ENCODE results near the gene LASP1.
A peak's percentile ranks its signal among the peaks of the same experiment; 100 is the strongest.

LASP1 gene

GRCh38 chr17:38889745-38890409, 20.0 kb downstream of the LASP1 start:
- no peak for DNase-seq (ENCODE audit: low spot score)

- no peak for DNase-seq (ENCODE audit: low spot score)
Observed at GRCh38 chr17:38890410-38890746, 20.5 kb downstream of the LASP1 start.

DNA sequence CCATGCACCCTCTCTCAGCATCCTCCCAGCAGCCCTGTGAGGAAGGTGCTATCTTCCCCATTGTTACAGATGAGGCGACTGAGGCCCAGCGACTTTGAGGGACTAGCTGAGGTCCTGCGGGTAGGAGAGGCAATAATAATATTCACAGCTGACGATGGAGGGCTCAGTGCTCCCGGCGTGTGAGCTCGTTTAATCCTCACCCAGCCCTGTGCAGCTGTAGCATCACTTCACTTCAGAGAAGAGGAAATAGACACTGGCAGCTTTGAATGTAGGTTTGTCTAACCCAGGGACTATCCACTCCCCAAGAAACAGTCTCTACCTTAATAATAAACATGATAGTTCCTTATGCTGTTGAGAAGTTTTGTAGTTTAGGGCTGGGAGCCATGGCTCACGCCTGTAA, 21.6 kb downstream of the LASP1 start:
- DNase-seq (ENCODE audit: low spot score), result no peak

- DNase-seq (ENCODE audit: low spot score), result no peak
Observed at GRCh38 chr17:38892083-38892482, 22.2 kb downstream of the LASP1 start.

DNA sequence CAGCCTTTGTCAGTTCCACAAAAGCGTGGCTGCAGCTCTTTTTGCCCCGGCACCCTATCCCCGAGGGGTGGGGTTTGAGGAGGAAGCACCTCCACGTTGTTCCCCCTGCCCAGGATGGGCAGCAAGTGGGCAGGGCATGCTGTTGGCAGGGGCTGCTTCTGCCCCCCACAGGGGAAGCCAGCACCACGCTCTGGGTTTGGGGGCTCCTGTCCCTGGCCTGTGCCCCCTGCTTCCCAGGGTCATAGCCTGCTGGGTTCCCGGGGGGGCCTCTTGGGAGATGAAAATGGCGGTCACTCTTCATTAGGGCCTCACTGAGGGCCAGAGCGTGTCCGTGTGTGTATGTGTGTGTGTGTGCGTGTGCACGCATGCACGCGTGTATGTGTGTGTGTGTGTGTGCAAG, 22.8 kb downstream of the LASP1 start:
- DNase-seq (ENCODE audit: low spot score), result no peak

DNA sequence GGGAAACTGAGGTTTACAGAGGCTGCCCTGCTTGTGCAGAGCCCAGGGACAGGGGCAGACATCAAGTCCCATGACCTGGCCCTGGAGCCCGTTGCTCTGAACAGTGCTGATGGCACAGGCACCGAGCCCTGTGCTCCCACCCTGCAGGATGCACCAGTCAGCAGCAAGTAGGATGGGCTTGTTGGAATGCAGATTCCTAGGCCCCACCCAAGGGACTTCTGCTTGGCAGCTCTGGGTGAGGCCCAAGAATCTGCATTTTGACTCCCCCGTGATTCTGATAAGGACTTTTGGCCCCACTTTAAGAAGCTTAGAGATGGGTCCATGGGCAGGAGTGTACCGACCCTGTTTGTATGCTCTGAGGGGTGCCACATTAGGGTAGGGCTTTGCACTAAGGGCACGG, 23.3 kb downstream of the LASP1 start:
- no peak for DNase-seq (ENCODE audit: low spot score)

DNA sequence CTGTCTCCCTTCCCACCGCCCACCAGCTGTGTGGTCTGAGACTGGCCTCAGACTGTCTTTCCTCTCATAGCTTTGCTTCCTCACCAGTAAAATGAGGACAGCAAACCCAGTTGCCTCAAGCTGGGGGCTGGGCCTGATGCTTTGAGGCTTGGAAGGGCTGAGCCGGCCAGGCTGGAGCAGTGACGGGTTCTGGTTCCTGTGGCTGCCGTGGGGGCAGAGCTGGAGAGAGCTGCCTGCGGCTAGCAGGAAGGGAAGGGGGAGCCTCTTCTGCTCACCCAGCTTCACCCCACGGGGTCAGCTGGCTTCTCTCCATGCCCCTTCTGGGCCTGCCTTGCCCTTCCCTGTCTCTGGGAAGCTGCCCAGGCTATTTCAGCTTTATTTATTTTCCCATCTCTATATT, 23.7 kb downstream of the LASP1 start:
- DNase-seq (ENCODE audit: low spot score), result no peak

- DNase-seq (ENCODE audit: low spot score), result no peak
Observed at GRCh38 chr17:38894276-38894675, 24.4 kb downstream of the LASP1 start.

GRCh38 chr17:38896346-38896954, 26.6 kb downstream of the LASP1 start:
- peak; percentile 92 for DNase-seq (ENCODE audit: low spot score)

- DNase-seq (ENCODE audit: low spot score), result no peak
Observed at GRCh38 chr17:38897176-38897575, 27.3 kb downstream of the LASP1 start.

- DNase-seq (ENCODE audit: low spot score), result no peak
Observed at GRCh38 chr17:38897671-38898290, 27.9 kb downstream of the LASP1 start.

GRCh38 chr17:38898291-38898679, 28.4 kb downstream of the LASP1 start:
- no peak for DNase-seq (ENCODE audit: low spot score)

DNA sequence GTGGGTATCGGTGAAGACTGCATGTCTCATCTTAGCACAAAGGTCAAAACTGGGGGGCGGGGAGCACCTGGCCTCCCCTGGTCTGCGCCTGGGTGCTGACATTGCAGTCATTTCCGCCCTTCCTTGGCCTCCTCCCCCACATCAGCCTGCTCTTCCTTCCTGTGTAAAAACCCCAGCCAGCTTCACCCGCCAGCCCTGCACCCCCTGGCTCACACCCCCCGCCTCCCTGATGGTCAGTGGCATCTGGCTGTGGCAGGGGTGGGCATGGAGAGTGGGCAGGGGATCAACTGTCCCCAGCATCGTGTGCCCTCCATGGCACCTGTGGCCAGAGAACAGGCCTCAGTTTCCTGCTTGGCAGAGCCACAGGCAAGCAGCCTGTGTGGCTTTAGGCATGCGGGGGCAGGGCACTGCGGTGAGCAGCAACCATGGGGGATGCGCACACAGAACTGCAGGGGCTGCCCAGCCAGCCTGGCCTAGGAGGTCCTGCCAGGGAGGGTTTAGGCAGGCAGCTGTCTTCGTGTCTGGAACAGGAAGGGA, 29.0 kb downstream of the LASP1 start:
- DNase-seq (ENCODE audit: low spot score), result no peak

DNA sequence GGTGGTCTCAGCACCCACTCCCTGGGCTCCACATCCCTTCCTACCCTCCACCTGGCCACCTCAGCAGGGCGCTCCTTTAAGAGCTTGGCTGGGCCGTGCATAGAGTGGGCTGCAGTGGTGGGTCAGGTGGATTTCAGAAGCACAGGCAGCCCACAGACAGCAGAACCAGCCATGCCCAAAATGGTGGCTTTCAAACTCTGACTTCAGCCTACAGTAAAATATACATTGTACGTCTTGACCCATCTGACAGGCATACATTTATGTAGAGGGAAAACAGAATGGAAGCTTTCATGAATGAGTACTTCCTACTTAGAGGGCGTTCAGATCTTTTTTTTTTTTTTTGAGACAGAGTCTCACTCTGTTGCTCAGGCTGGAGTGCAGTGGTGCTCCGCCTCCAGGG, 29.6 kb downstream of the LASP1 start:
- no peak for DNase-seq (ENCODE audit: low spot score)

DNA sequence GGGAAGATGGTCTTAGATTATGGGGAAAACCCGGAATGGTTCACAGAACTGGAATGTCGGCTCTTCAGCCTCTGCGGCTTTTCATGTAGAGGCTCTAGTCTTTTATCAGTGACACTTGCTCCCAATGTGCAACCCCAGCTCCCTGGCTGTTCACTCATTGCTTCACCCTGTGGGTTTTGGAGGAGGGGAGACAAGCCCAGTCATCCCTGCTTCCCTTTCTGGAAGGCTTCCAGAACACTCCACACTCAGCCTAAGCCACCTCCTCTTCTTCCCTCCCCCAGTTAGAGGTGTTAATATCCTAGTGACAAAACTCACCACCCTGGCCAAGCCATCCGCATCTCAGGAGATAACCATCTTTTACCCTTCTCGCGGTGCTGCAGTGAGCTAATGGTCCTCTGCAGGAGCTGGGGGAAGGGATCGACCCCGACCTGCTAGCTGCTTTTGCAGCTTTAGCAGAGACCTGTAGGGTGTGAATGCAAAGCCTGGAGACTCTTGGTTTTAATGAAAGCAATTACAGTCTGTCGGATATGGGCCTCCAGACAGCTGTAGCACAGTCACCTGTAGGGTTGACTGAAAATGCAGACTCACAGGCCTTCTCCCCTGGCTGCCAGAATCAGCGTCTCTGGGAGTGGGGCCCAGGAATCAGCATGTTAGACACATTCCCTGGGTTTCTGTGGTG, 31.3 kb downstream of the LASP1 start:
- no peak for DNase-seq (ENCODE audit: low spot score)

- DNase-seq (ENCODE audit: low spot score), result no peak
Observed at GRCh38 chr17:38903404-38903803, 33.5 kb downstream of the LASP1 start.

DNA sequence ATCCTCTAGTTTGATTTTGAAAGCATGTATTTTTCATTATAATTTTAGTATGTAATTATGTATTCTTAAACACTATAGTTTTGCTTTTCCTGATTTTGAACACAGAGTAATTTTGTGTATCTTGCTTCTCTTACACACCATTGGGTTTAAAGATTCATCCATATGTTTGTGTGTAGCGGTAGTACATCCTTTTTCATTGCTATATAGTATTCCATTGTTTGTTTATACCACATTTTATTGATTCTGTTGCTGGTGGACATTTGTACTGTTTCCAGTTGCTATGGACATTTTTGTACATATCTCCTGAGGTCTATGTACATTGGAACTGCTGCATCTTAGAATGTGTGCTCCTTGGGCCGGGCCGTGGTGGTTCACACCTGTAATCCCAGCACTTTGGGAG, 35.0 kb downstream of the LASP1 start:
- no peak for DNase-seq (ENCODE audit: low spot score)

GRCh38 chr17:38905375-38905774, 35.5 kb downstream of the LASP1 start:
- no peak for DNase-seq (ENCODE audit: low spot score)

GRCh38 chr17:38906460-38907228, 36.8 kb downstream of the LASP1 start:
- no peak for DNase-seq (ENCODE audit: low spot score)

DNA sequence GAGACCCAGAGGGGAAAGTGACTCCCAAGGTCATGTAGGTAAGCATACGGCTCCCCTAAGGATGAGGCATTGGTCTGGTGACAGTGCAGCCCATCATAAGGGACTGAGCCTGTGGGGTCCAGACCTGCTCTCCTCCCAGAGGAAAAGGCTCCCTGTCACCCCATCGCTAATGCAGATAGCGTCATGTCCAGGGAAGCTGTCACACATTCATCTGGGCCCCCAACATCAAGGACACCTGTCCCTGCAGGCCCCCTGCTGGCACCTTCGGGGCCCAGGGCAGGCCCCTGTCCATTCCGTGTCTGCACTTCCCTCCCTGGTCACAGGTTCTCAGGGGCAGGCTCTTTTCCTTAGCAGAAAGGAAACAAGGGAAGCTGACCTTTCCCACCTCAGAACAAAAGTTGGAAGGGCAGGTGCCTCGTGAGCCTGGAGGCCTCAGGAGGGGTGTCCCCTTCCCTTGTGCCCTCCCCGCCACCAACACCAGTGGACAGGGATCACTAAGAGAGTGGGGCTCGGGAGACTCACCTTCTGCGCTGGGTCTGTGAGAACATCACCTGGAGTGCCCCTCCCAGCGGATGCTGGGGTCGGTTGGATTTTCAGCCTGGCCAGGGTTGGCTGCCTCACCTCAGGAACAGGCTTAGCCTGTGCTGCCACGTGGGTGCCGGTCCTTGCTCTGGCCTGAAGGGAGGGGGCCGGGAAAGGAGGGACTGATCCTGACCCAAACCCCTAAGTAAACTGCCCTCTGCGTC, 38.2 kb downstream of the LASP1 start:
- DNase-seq (ENCODE audit: low spot score), result peak; percentile 53

DNA sequence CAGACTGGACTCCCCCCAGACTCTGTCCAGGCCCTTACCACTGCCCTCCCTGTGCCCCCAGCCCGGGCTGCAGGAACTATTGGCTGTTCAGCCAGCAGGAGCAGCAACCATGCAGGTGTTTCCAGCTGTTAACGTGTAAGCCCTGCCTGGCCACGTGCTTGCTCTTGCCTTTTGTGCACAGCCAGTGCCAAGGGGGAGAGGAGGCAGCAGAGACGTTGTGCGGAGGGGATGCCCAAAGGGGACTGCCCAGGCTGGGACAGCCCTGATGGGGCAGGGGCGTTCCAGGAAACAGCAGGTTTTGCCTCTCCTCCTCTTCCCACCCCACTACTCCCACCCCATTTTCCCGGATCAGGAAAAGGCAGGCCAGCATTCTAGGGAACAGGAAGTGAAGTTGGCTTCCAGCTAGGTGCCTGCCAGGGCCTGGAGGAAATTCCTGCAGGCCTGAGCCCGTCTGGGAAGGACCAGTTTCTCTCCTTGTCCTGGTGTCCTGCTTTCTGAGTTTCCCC, 38.9 kb downstream of the LASP1 start:
- no peak for DNase-seq (ENCODE audit: low spot score)

Data from ecto neural progenitor cell (in vitro differentiated cells).